ENCODE data around the gene PDE1A. TPM values are rescaled to one million over a fixed set of nuclear protein-coding genes. Genes with fewer than 3 reads are reported as not detected.

Gene PDE1A
- total RNA-seq, 3 donors from 2014 or later (not counting 1 experiment from before 2014, with no cell fraction given), result not detected

- WGBS (ENCODE audit: insufficient coverage), result 38% methylated on average over 1 of the region's 1 CpG
- Histone ChIP-seq H3K36me3 (ENCODE audit: control insufficient read depth, insufficient read depth, low read length) (no peaks in the 10 kb centered on the region), H3K4me1 (ENCODE audit: control insufficient read depth, insufficient read depth, low read length) (no peaks in the 10 kb centered on the region), H3K9me3 (ENCODE audit: control insufficient read depth, insufficient read depth, low read length) (peaks cover 11% of the 10 kb centered on the region), H3K27me3 (ENCODE audit: control insufficient read depth, insufficient read depth, low read length) (no peaks in the 10 kb centered on the region), H3K27ac (ENCODE audit: low read length) (no peak overlapping the region), H3K4me3 (ENCODE audit: low read length) (no peak overlapping the region)
- DNase-seq (no peak), ATAC-seq (no peak)
- Mint-ChIP-seq H3K4me1 (no peaks in the 10 kb centered on the region), H3K27me3 (ENCODE audit: low read depth in 2 of 2) (no peaks in the 10 kb centered on the region), H3K9me3 (peaks cover 11 to 16% of the 10 kb centered on the region in 2 donors), H3K27ac (no peak overlapping the region), H3K4me3 (no peak overlapping the region), H3K36me3 (peaks cover 4% of the 10 kb centered on the region)
- TF ChIP-seq CTCF (IDR thresholded peaks at IDR 0.05), result no peak
- intact Hi-C loops (cut with micrococcal nuclease), result no loop called here
Observed at GRCh38 chr2:182379241-182379640, 47.6 kb downstream of the PDE1A start.

GRCh38 chr2:182378759-182379158, 48.1 kb downstream of the PDE1A start:
- Histone ChIP-seq H3K4me3 (ENCODE audit: low read length) (no peak overlapping the region), H3K27ac (ENCODE audit: low read length) (no peak overlapping the region), H3K36me3 (ENCODE audit: control insufficient read depth, insufficient read depth, low read length) (no peaks in the 10 kb centered on the region), H3K4me1 (ENCODE audit: control insufficient read depth, insufficient read depth, low read length) (no peaks in the 10 kb centered on the region), H3K9me3 (ENCODE audit: control insufficient read depth, insufficient read depth, low read length) (peaks cover 7% of the 10 kb centered on the region), H3K27me3 (ENCODE audit: control insufficient read depth, insufficient read depth, low read length) (no peaks in the 10 kb centered on the region)
- no peak overlapping the region for H3K27ac Mint-ChIP-seq
- no peak for DNase-seq
- no peaks in the 10 kb centered on the region for H3K27me3 Mint-ChIP-seq (ENCODE audit: low read depth in 2 of 2)
- ATAC-seq, result no peak
- no CpG with 5 or more reads among the region's 2 CpGs for WGBS (ENCODE audit: insufficient coverage)
- no peak overlapping the region for H3K4me3 Mint-ChIP-seq
- H3K9me3 Mint-ChIP-seq, result peaks cover 11 to 16% of the 10 kb centered on the region in 2 donors
- no peaks in the 10 kb centered on the region for H3K4me1 Mint-ChIP-seq
- TF ChIP-seq CTCF (IDR thresholded peaks at IDR 0.05), result no peak
- H3K36me3 Mint-ChIP-seq, result no peaks in the 10 kb centered on the region
- intact Hi-C loops (cut with micrococcal nuclease), result no loop called here

- peaks cover 10 to 16% of the 10 kb centered on the region in 2 donors for H3K9me3 Mint-ChIP-seq
- DNase-seq (no peak), ATAC-seq (no peak)
- no peaks in the 10 kb centered on the region for H3K36me3 Mint-ChIP-seq
- intact Hi-C loops (cut with micrococcal nuclease), result no loop called here
- no peak overlapping the region for H3K27ac ChIP-seq (ENCODE audit: low read length)
- H3K4me3 ChIP-seq (ENCODE audit: low read length), result no peak overlapping the region
- H3K27me3 ChIP-seq (ENCODE audit: control insufficient read depth, insufficient read depth, low read length), result no peaks in the 10 kb centered on the region
- H3K4me1 ChIP-seq (ENCODE audit: control insufficient read depth, insufficient read depth, low read length), result no peaks in the 10 kb centered on the region
- no CpG with 5 or more reads among the region's 1 CpG for WGBS (ENCODE audit: insufficient coverage)
- H3K27me3 Mint-ChIP-seq (ENCODE audit: low read depth in 2 of 2), result no peaks in the 10 kb centered on the region
- H3K27ac Mint-ChIP-seq, result no peak overlapping the region
- no peak overlapping the region for H3K4me3 Mint-ChIP-seq
- no peaks in the 10 kb centered on the region for H3K36me3 ChIP-seq (ENCODE audit: control insufficient read depth, insufficient read depth, low read length)
- TF ChIP-seq CTCF (IDR thresholded peaks at IDR 0.05), result no peak
- H3K9me3 ChIP-seq (ENCODE audit: control insufficient read depth, insufficient read depth, low read length), result peaks cover 8% of the 10 kb centered on the region
- H3K4me1 Mint-ChIP-seq, result no peaks in the 10 kb centered on the region
Observed at GRCh38 chr2:182377467-182377866, 49.4 kb downstream of the PDE1A start.

- TF ChIP-seq CTCF (IDR thresholded peaks at IDR 0.05), result no peak
- Mint-ChIP-seq H3K4me1 (no peaks in the 10 kb centered on the region), H3K27ac (no peak overlapping the region), H3K9me3 (peaks cover 7 to 12% of the 10 kb centered on the region in 2 donors), H3K27me3 (ENCODE audit: low read depth in 2 of 2) (no peaks in the 10 kb centered on the region), H3K4me3 (no peak overlapping the region), H3K36me3 (no peaks in the 10 kb centered on the region)
- no peak overlapping the region for H3K27ac ChIP-seq (ENCODE audit: low read length)
- H3K4me1 ChIP-seq (ENCODE audit: control insufficient read depth, insufficient read depth, low read length), result no peaks in the 10 kb centered on the region
- 57% methylated on average over 1 of the region's 1 CpG for WGBS (ENCODE audit: insufficient coverage)
- H3K9me3 ChIP-seq (ENCODE audit: control insufficient read depth, insufficient read depth, low read length), result peaks cover 8% of the 10 kb centered on the region
- H3K4me3 ChIP-seq (ENCODE audit: low read length), result no peak overlapping the region
- H3K27me3 ChIP-seq (ENCODE audit: control insufficient read depth, insufficient read depth, low read length), result no peaks in the 10 kb centered on the region
- no peak for DNase-seq
- intact Hi-C loops (cut with micrococcal nuclease), result no loop called here
- H3K36me3 ChIP-seq (ENCODE audit: control insufficient read depth, insufficient read depth, low read length), result no peaks in the 10 kb centered on the region
- no peak for ATAC-seq
Observed at GRCh38 chr2:182375862-182376261, 51.0 kb downstream of the PDE1A start.

All from natural killer cell (primary cell).